ENCODE results near the gene LAMA2. TPM values are rescaled to one million over a fixed set of nuclear protein-coding genes. Genes with fewer than 3 reads are reported as not detected.

The LAMA2 gene
- total and polyA plus RNA-seq, 2 donors (not counting 3 experiments of a cell fraction or from before 2014, with no cell fraction given), result 0.51 to 0.75 TPM

DNA sequence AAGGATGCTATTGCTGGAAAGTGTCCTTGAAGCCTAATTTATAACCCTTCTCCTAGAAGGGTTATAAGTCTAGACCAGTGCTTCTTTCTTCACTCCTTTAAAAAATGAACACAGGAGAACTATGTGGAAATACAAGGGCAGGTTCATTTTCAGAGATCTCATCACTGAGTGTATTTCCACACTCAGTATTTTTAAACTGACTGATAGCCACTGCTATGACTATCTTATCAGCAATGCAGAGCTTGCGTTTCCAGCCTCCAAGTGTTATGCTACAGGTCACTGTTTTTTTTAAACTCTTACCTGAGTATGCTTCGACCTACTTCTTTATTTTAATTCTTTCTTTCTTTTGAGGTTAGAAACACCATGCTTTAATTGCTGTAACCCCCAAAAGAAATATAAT is 508.0 kb downstream of the LAMA2 start:
- no peaks in the 10 kb centered on the region for H3K9me1 ChIP-seq (replicated peaks; ENCODE audit: control insufficient read depth, extremely low read depth, insufficient read depth, low read length)
- intact Hi-C loops (cut with micrococcal nuclease) (no loop called here), dilution Hi-C loops (cut with MboI; ENCODE audit: extremely low pct_ligation_motif_present, low sequenced_read_pairs) (no loop called here)
- H3K27me3 ChIP-seq (ENCODE audit: control insufficient read depth in 2 of 2, insufficient read depth in 2 of 2, low read length in 2 of 2), result peaks cover 4 to 10% of the 10 kb centered on the region in 2 experiments
- no peaks in the 10 kb centered on the region for H3K4me1 ChIP-seq (ENCODE audit: control insufficient read depth, extremely low read depth, insufficient read depth, low read length)
- DNase-seq (ENCODE audit: low read depth, low spot score), result no peak
- TF ChIP-seq MYC (IDR thresholded peaks at IDR 0.05; ENCODE audit: low read depth, low read length) (no peak), FOS (IDR thresholded peaks at IDR 0.05; ENCODE audit: borderline replicate concordance, insufficient read depth, low read length) (no peak), GATA2 (IDR thresholded peaks at IDR 0.05; ENCODE audit: insufficient read depth, insufficient read length, low read depth, low read length) (no peak), EZH2 (IDR thresholded peaks at IDR 0.05; ENCODE audit: borderline replicate concordance, low read depth, low read length, severe bottlenecking) (no peak), POLR2AphosphoS5 (IDR thresholded peaks at IDR 0.05; ENCODE audit: insufficient read depth, low read depth, low read length) (no peak), JUN (IDR thresholded peaks at IDR 0.05; ENCODE audit: borderline replicate concordance, insufficient read depth, insufficient read length, low read depth) (no peak), POLR2A (IDR thresholded peaks at IDR 0.05; ENCODE audit: low read depth, low read length) (no peak)
- TF ChIP-seq, protein P1, sequence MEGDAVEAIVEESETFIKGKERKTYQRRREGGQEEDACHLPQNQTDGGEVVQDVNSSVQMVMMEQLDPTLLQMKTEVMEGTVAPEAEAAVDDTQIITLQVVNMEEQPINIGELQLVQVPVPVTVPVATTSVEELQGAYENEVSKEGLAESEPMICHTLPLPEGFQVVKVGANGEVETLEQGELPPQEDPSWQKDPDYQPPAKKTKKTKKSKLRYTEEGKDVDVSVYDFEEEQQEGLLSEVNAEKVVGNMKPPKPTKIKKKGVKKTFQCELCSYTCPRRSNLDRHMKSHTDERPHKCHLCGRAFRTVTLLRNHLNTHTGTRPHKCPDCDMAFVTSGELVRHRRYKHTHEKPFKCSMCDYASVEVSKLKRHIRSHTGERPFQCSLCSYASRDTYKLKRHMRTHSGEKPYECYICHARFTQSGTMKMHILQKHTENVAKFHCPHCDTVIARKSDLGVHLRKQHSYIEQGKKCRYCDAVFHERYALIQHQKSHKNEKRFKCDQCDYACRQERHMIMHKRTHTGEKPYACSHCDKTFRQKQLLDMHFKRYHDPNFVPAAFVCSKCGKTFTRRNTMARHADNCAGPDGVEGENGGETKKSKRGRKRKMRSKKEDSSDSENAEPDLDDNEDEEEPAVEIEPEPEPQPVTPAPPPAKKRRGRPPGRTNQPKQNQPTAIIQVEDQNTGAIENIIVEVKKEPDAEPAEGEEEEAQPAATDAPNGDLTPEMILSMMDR (IDR thresholded peaks at IDR 0.05; ENCODE audit: extremely low read depth in 1 of 2, insufficient read depth in 1 of 2, low read depth in 1 of 2, low read length in 2 of 2), result no peak
- TF ChIP-seq, protein P2, sequence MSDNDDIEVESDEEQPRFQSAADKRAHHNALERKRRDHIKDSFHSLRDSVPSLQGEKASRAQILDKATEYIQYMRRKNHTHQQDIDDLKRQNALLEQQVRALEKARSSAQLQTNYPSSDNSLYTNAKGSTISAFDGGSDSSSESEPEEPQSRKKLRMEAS (IDR thresholded peaks at IDR 0.05; ENCODE audit: insufficient read depth, insufficient read length), result no peak
- H3K4me2 ChIP-seq (ENCODE audit: insufficient read depth, low read length), result no peak overlapping the region
- no peaks in the 10 kb centered on the region for H4K20me1 ChIP-seq (replicated peaks; ENCODE audit: control insufficient read depth, extremely low read depth, insufficient read depth, low read length)
- no peaks in the 10 kb centered on the region for H3K36me3 ChIP-seq (ENCODE audit: control insufficient read depth in 2 of 2, extremely low read depth in 1 of 2, insufficient read depth in 2 of 2, low read length in 2 of 2)
- ChIA-PET POLR2A (no interaction called here), CTCF (no interaction called here)
- H3K27ac ChIP-seq (ENCODE audit: insufficient read depth, low read depth, low read length), result no peak overlapping the region
- H2AFZ ChIP-seq (ENCODE audit: low read depth, low read length), result no peak overlapping the region
- BruUV-seq (replicated peaks), result no TSS peak
- no peak for FAIRE-seq
- H3K9me3 ChIP-seq (replicated peaks; ENCODE audit: control insufficient read depth, insufficient read depth, low read length), result no peaks in the 10 kb centered on the region
- no peak overlapping the region for H3K4me3 ChIP-seq (replicated peaks in 1 of 3; ENCODE audit: insufficient read depth in 1 of 3, low read depth in 1 of 3, low read length in 3 of 3)
- no peak overlapping the region for H3K9ac ChIP-seq (replicated peaks; ENCODE audit: extremely low read depth, insufficient read depth, low read length)
- no peaks in the 10 kb centered on the region for H3K79me2 ChIP-seq (ENCODE audit: control insufficient read depth, insufficient read depth, low read length)

All from endothelial cell of umbilical vein (primary cell).